Measurements from ENCODE around the gene INO80C.
A peak's percentile ranks its signal among the peaks of the same experiment; 100 is the strongest.

INO80C gene

GRCh38 chr18:35495536-35496314, 2.0 kb downstream of the INO80C start:
- DNase-seq: no peak
- no peak overlapping the region for H2AFZ ChIP-seq (ENCODE audit: low read depth, low read length)
- no peak overlapping the region for H3K27ac ChIP-seq (ENCODE audit: low read length)
- H3K4me3 ChIP-seq (ENCODE audit: low read depth in 1 of 2, low read length in 2 of 2): 0 out of 4 replicates have a peak overlapping the region, but pooled peaks of 1 of the 2 experiments have one; percentile 63
- no peaks in the 10 kb centered on the region for H3K36me3 ChIP-seq (ENCODE audit: insufficient read depth, low read length)
- peak overlapping the region; percentile 65; the same call in 1 of the 2 replicates for H3K4me2 ChIP-seq (ENCODE audit: insufficient read depth, low read length)
- ATAC-seq (ENCODE audit: insufficient read depth, low read depth): no peak
- no peaks in the 10 kb centered on the region for H3K27me3 ChIP-seq (ENCODE audit: insufficient read depth, low read length, poor library complexity)
- peaks cover 10% of the 10 kb centered on the region for H3K79me2 ChIP-seq (ENCODE audit: insufficient read depth, low read length)
- H3K4me1 ChIP-seq (ENCODE audit: insufficient read depth, low read length): peaks cover 26% of the 10 kb centered on the region
- no peak overlapping the region for H3K9ac ChIP-seq (ENCODE audit: low read depth, low read length)
- no peaks in the 10 kb centered on the region for H3K9me3 ChIP-seq (ENCODE audit: insufficient read depth, low read length, severe bottlenecking)
- no peak for TF ChIP-seq CTCF (IDR thresholded peaks at IDR 0.05; ENCODE audit: borderline replicate concordance, extremely low read depth, low read length, poor library complexity, severe bottlenecking)
- no peak for TF ChIP-seq EZH2 (IDR thresholded peaks at IDR 0.05; ENCODE audit: borderline replicate concordance, low read depth, low read length, severe bottlenecking)
- no peaks in the 10 kb centered on the region for H4K20me1 ChIP-seq (ENCODE audit: insufficient read depth, low read length)

DNA sequence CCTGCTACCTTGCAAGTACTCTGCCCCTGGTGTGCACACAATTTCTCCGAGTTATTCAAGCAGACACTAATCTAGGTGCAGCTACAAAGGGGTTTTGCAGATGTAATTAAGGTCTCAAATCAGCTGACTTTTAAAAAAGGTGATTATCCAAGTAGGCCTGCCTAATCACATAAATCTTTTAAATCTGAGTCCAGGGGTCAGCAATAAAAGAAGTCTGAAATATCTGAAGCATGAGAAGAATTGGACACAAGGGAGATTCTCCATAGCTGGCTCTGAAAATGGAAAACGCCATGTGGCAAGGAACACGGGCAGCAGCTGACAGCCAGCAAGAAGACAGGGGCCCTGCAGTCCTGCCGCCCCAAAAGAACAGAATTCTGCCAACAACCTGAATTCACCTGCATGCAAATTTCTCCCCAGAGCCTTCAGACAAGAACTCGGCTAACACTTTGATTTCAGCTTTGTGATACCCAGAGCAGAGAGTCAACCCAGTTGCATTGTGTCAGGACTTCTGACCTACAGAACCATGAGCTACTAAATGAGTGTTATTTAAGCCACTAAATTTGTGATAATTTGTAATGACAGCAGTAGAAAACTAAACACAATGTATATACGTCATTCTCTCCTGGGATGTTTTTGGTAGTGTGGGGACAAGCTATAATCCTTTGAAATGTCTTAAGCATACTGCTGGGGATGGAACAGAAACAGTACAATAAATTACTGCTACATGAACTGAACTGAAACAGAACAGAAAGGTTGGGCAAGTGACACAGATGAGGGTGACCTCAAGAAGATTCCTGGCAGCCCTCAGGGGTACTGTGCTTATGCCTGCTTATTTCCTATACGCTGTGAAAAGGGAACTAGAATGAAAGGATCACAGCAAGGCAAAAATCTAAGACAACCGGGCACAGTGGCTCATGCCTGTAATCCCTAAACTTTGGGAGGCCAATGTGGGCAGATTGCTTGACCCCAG, 3.2 kb downstream of the INO80C start:
- H3K4me3 ChIP-seq (ENCODE audit: low read depth in 1 of 2, low read length in 2 of 2): no peak overlapping the region
- no peaks in the 10 kb centered on the region for H3K36me3 ChIP-seq (ENCODE audit: insufficient read depth, low read length)
- ATAC-seq (ENCODE audit: insufficient read depth, low read depth): no peak
- H3K4me1 ChIP-seq (ENCODE audit: insufficient read depth, low read length): peaks cover 26% of the 10 kb centered on the region
- H3K4me2 ChIP-seq (ENCODE audit: insufficient read depth, low read length): no peak overlapping the region
- DNase-seq: no peak
- no peak overlapping the region for H3K9ac ChIP-seq (ENCODE audit: low read depth, low read length)
- H3K9me3 ChIP-seq (ENCODE audit: insufficient read depth, low read length, severe bottlenecking): no peaks in the 10 kb centered on the region
- H3K27me3 ChIP-seq (ENCODE audit: insufficient read depth, low read length, poor library complexity): no peaks in the 10 kb centered on the region
- H3K27ac ChIP-seq (ENCODE audit: low read length): no peak overlapping the region
- peaks cover 10% of the 10 kb centered on the region for H3K79me2 ChIP-seq (ENCODE audit: insufficient read depth, low read length)
- no peaks in the 10 kb centered on the region for H4K20me1 ChIP-seq (ENCODE audit: insufficient read depth, low read length)
- TF ChIP-seq CTCF (IDR thresholded peaks at IDR 0.05; ENCODE audit: borderline replicate concordance, extremely low read depth, low read length, poor library complexity, severe bottlenecking) (no peak), EZH2 (IDR thresholded peaks at IDR 0.05; ENCODE audit: borderline replicate concordance, low read depth, low read length, severe bottlenecking) (no peak)
- H2AFZ ChIP-seq (ENCODE audit: low read depth, low read length): no peak overlapping the region

- Histone ChIP-seq H3K36me3 (ENCODE audit: insufficient read depth, low read length) (no peaks in the 10 kb centered on the region), H4K20me1 (ENCODE audit: insufficient read depth, low read length) (no peaks in the 10 kb centered on the region), H3K4me1 (ENCODE audit: insufficient read depth, low read length) (peaks cover 15% of the 10 kb centered on the region), H3K4me2 (ENCODE audit: insufficient read depth, low read length) (no peak overlapping the region), H2AFZ (ENCODE audit: low read depth, low read length) (no peak overlapping the region), H3K9ac (ENCODE audit: low read depth, low read length) (no peak overlapping the region), H3K9me3 (ENCODE audit: insufficient read depth, low read length, severe bottlenecking) (no peaks in the 10 kb centered on the region), H3K4me3 (ENCODE audit: low read depth in 1 of 2, low read length in 2 of 2) (no peak overlapping the region), H3K27me3 (ENCODE audit: insufficient read depth, low read length, poor library complexity) (no peaks in the 10 kb centered on the region), H3K27ac (ENCODE audit: low read length) (no peak overlapping the region), H3K79me2 (ENCODE audit: insufficient read depth, low read length) (peaks cover 7% of the 10 kb centered on the region)
- TF ChIP-seq CTCF (IDR thresholded peaks at IDR 0.05; ENCODE audit: borderline replicate concordance, extremely low read depth, low read length, poor library complexity, severe bottlenecking) (no peak), EZH2 (IDR thresholded peaks at IDR 0.05; ENCODE audit: borderline replicate concordance, low read depth, low read length, severe bottlenecking) (no peak)
- ATAC-seq (ENCODE audit: insufficient read depth, low read depth) (0 out of 3 replicates have a peak, but pooled peaks have one; percentile 29), DNase-seq (no peak)
Observed at GRCh38 chr18:35491700-35492077, 6.1 kb downstream of the INO80C start.

Measured in DND-41 (cell line).